IMR-90 (cell line): ENCODE measurements around the gene C6orf52. TPM values are rescaled to one million over a fixed set of nuclear protein-coding genes. Genes with fewer than 3 reads are reported as not detected.

Source experiments
- ATAC-seq: fragments of 200-7000 bp; cut with Tn5 transposase; 2 replicates; pipeline ENCODE4 v1.9.1; 2020; ENCODE audit warnings: low read depth, mild to moderate bottlenecking, moderate library complexity
- BruUV-seq: library from RNA; stranded (reverse); fragments of 400-500 nt; replicated peaks from 2 replicates; lab custom pipeline; 2021; lab: Mats Ljungman, UMichigan
- CTCF ChIA-PET: fragments of 300-600 bp; formaldehyde crosslinking; extraction: SDS; loops from one replicate; lab custom pipeline; 2021; ENCODE audit warnings: antibody characterized with exemption; lab: Yijun Ruan, JAX
- POLR2A ChIA-PET: fragments of 300-600 bp; sonication (Branson Sonifier 250); formaldehyde crosslinking; loops from one replicate; lab custom pipeline; 2022; ENCODE audit warnings: antibody characterized with exemption; ENCODE audit not compliant: unreplicated experiment; lab: Charles Lee
- DNase-seq: peaks from one replicate; pipeline ENCODE4 v3.0.0; 2013
- H2AFZ ChIP-seq: replicated peaks from 2 replicates; pipeline ENCODE3; 2013; ENCODE audit warnings: low read length, mild to moderate bottlenecking; ENCODE audit not compliant: poor library complexity
- H2AK5ac ChIP-seq: 2 replicates; pipeline ENCODE4 v1.6.1; 2013; ENCODE audit warnings: low read depth, low read length, inconsistent platforms
- H2AK9ac ChIP-seq: replicated peaks from 2 replicates; pipeline ENCODE3; 2013; ENCODE audit warnings: mild to moderate bottlenecking, low read depth, low read length, moderate library complexity; ENCODE audit not compliant: poor library complexity
- H2BK120ac ChIP-seq: 2 replicates; pipeline ENCODE4 v1.6.1; 2013; ENCODE audit warnings: low read depth, low read length, inconsistent platforms
- H2BK15ac ChIP-seq: 3 replicates; pipeline ENCODE4 v1.6.1; 2013; ENCODE audit warnings: low read depth, low read length, inconsistent platforms
- H2BK20ac ChIP-seq: 2 replicates; pipeline ENCODE4 v1.6.1; 2013; ENCODE audit warnings: low read depth, mild to moderate bottlenecking, inconsistent platforms, low read length, moderate library complexity
- H2BK5ac ChIP-seq: 2 replicates; pipeline ENCODE4 v1.6.1; 2013; ENCODE audit warnings: mild to moderate bottlenecking, low read depth, low read length, inconsistent platforms; ENCODE audit not compliant: poor library complexity, severe bottlenecking
- H3K14ac ChIP-seq: replicated peaks from 2 replicates; pipeline ENCODE4 v1.6.1; 2013; ENCODE audit warnings: low read depth, low read length, inconsistent platforms
- H3K18ac ChIP-seq: 2 replicates; pipeline ENCODE4 v1.6.1; 2013; ENCODE audit warnings: low read depth, low read length, control low read depth
- H3K23ac ChIP-seq: 2 replicates; pipeline ENCODE4 v1.6.1; 2013; ENCODE audit warnings: low read depth, low read length, inconsistent platforms
- H3K27ac ChIP-seq: 2 replicates; pipeline ENCODE4 v1.5.1; 2013; ENCODE audit warnings: mild to moderate bottlenecking, control low read depth, low read length; ENCODE audit not compliant: insufficient read depth
- H3K27me3 ChIP-seq: 2 replicates; pipeline ENCODE4 v1.6.1; 2013; ENCODE audit warnings: low read length; ENCODE audit not compliant: control insufficient read depth, insufficient read depth
- H3K36me3 ChIP-seq: 2 replicates; pipeline ENCODE4 v1.6.1; 2013; ENCODE audit warnings: low read length, mixed read lengths; ENCODE audit not compliant: control insufficient read depth, insufficient read depth
- H3K4ac ChIP-seq: 2 replicates; pipeline ENCODE4 v1.6.1; 2013; ENCODE audit warnings: low read depth, low read length, inconsistent platforms
- H3K4me1 ChIP-seq: 2 replicates; pipeline ENCODE4 v1.6.1; 2013; ENCODE audit warnings: low read length, mixed read lengths; ENCODE audit not compliant: control insufficient read depth, insufficient read depth
- H3K4me2 ChIP-seq: 2 replicates; pipeline ENCODE4 v1.6.1; 2013; ENCODE audit warnings: low read depth, mild to moderate bottlenecking, control low read depth, low read length, moderate library complexity
- H3K4me3 ChIP-seq: 2 replicates; pipeline ENCODE4 v1.5.1; 2013; ENCODE audit warnings: low read depth, mild to moderate bottlenecking, control low read depth, low read length, moderate library complexity; ENCODE audit not compliant: insufficient read depth
- H3K56ac ChIP-seq: 2 replicates; pipeline ENCODE4 v1.6.1; 2013; ENCODE audit warnings: low read length, inconsistent platforms; ENCODE audit not compliant: insufficient read depth; ENCODE audit errors: extremely low read depth
- H3K79me1 ChIP-seq, 2 experiments: 2 replicates each; pipeline ENCODE4 v1.6.1; 2013; ENCODE audit warnings: low read length in 2 of 2, inconsistent platforms in 1 of 2, low read depth in 1 of 2
- H3K9ac ChIP-seq: 2 replicates; pipeline ENCODE4 v1.6.1; 2013; ENCODE audit warnings: low read depth, low read length, control low read depth
- H3K9me1 ChIP-seq: 2 replicates; pipeline ENCODE4 v1.6.1; 2013; ENCODE audit warnings: low read length, inconsistent platforms; ENCODE audit not compliant: insufficient read depth
- H3K9me3 ChIP-seq: 2 replicates; pipeline ENCODE4 v1.6.1; 2013; ENCODE audit warnings: low read length; ENCODE audit not compliant: control insufficient read depth, insufficient read depth
- H4K20me1 ChIP-seq: 2 replicates; pipeline ENCODE4 v1.6.1; 2013; ENCODE audit warnings: low read length, inconsistent platforms; ENCODE audit not compliant: insufficient read depth
- H4K5ac ChIP-seq: 2 replicates; pipeline ENCODE4 v1.6.1; 2013; ENCODE audit warnings: mild to moderate bottlenecking, low read depth, low read length, control low read depth
- H4K8ac ChIP-seq, 2 experiments: 2 replicates each; pipeline ENCODE4 v1.6.1; 2013; ENCODE audit warnings: low read depth in 2 of 2, low read length in 2 of 2, control low read depth in 1 of 2, inconsistent platforms in 1 of 2
- H4K91ac ChIP-seq: 2 replicates; pipeline ENCODE4 v1.6.1; 2013; ENCODE audit warnings: low read depth, low read length, inconsistent platforms; ENCODE audit not compliant: insufficient read depth
- CEBPB ChIP-seq: IDR thresholded peaks from 2 replicates; pipeline ENCODE4 v1.6.1; 2012; ENCODE audit warnings: low read depth, low read length, improper control_type of control experiment
- RFX5 ChIP-seq: IDR thresholded peaks from 2 replicates; pipeline ENCODE4 v1.8.0; 2012; ENCODE audit warnings: low read depth, mild to moderate bottlenecking, low read length, moderate library complexity
- WGBS, 2 experiments: methylation state at CpG; one replicate each; pipeline versions ENCODE4 v1.1.5 to v1.1.7; 2013; ENCODE audit warnings: missing lambda C conversion rate in 2 of 2; ENCODE audit not compliant: insufficient read length in 1 of 2; ENCODE audit errors: extremely low coverage in 2 of 2; 5-methylcytosine and 5-hydroxymethylcytosine counted together
- dilution Hi-C: fragments of 300-500 bp; cut with HindIII; formaldehyde crosslinking; loops from one replicate; pipeline ENCODE4 v1.14.3; 2018; ENCODE audit warnings: low sequenced_read_pairs; ENCODE audit not compliant: unreplicated experiment
- in situ Hi-C: fragments of 300-500 bp; cut with MboI; formaldehyde crosslinking; loops from 3 replicates; pipeline ENCODE4 v1.14.3; 2019; ENCODE audit warnings: low sequenced_read_pairs, inconsistent platforms, mixed read lengths
- intact Hi-C: fragments of 100-400 bp; cut with micrococcal nuclease; formaldehyde crosslinking; loops from 2 replicates; pipeline ENCODE4 v1.10.0; 2022
- polyA plus RNA-seq, 3 experiments: library from polyadenylated mRNA; depleted of rRNA; stranded (reverse); fragments of >200 nt; gene quantifications; 2 replicates each; pipeline ENCODE4 v1.2.3, GENCODE V29; 2012; ENCODE audit warnings: low replicate concordance in 1 of 3
- total RNA-seq: library from RNA; depleted of rRNA; stranded (reverse); fragments of >200 nt; gene quantifications from 2 replicates; pipeline ENCODE4 v1.2.3, GENCODE V29; 2012

Gene C6orf52
- total and polyA plus RNA-seq, 2 of the 4 experiments (the other 2 are of a cell fraction), result 0.31 TPM; not detected in 1

GRCh38 chr6:10641528-10641927 lies 52.9 kb downstream of the C6orf52 start:
- no peak for DNase-seq
- Histone ChIP-seq H3K23ac (no peak overlapping the region), H4K8ac (no peak overlapping the region), H2AK9ac (no peak overlapping the region), H3K9me3 (no peaks in the 10 kb centered on the region; the same call in 1 of the 2 replicates), H3K4me3 (no peak overlapping the region), H3K79me1 (no peaks in the 10 kb centered on the region), H4K5ac (no peak overlapping the region), H2BK5ac (no peak overlapping the region), H2BK120ac (no peak overlapping the region), H3K14ac (no peak overlapping the region), H3K4ac (no peak overlapping the region), H3K36me3 (no peaks in the 10 kb centered on the region), H2AFZ (no peak overlapping the region), H3K4me1 (no peaks in the 10 kb centered on the region), H2BK15ac (no peak overlapping the region), H3K9me1 (no peaks in the 10 kb centered on the region), H3K9ac (no peak overlapping the region), H3K18ac (no peak overlapping the region), H3K27ac (no peak overlapping the region), H2BK20ac (no peak overlapping the region), H4K91ac (no peak overlapping the region), H2AK5ac (no peak overlapping the region), H3K27me3 (no peaks in the 10 kb centered on the region), H3K4me2 (no peak overlapping the region), H4K20me1 (no peaks in the 10 kb centered on the region), H3K56ac (no peak overlapping the region)
- WGBS, 2 experiments, result 80% methylated on average over 1 of the region's 3 CpGs; no CpG with 5 or more reads in 1 of the 2 experiments
- BruUV-seq, result no TSS peak
- CTCF ChIA-PET, result no interaction called here
- intact Hi-C loops, result no loop called here
- in situ Hi-C loops, result no loop called here
- no peak for ATAC-seq
- TF ChIP-seq CEBPB (no peak), RFX5 (no peak)
- dilution Hi-C loops, result no loop called here
- POLR2A ChIA-PET, result no interaction called here
